ENCODE data around the gene LRRC10B. TPM values are rescaled to one million over a fixed set of nuclear protein-coding genes. Genes with fewer than 3 reads are reported as not detected.

The LRRC10B gene
- 0.03 TPM in 1 of 2 replicates, not detected in the other for polyA plus RNA-seq (2011; rRNA removed)
- 0.04 and 0.09 TPM in 2 replicates for polyA plus RNA-seq (2012; cell fraction: cytosol; rRNA removed)
- 0.07 TPM in 2 replicates for polyA plus RNA-seq (2012; cell fraction: nucleus; rRNA removed)
- polyA plus RNA-seq (2017; fragmentation: RNase III; extraction: RNeasy Plus Mini Kit Qiagen cat#74134 plus additional on column Dnase treatment) = 0.04 to 0.13 TPM in 2 of 3 replicates, not detected in the other
- polyA minus RNA-seq (2011; rRNA and poly(A)+ RNA removed) = not detected in 2 replicates

- Histone ChIP-seq H3K4me1 (peaks cover 13% of the 10 kb centered on the region), H3K9me3 (0 out of 3 replicates have a peak, but pooled peaks cover 3% of the 10 kb centered on the region), H3K27ac (peak within 1 kb of the TSS in 1 of 2 experiments; percentile 66; a peak in 3 of 6 replicates), H3K4me2 (peak within 1 kb of the TSS; percentile 99), H3K4me3 (peak within 1 kb of the TSS; percentile 44)
- WGBS (ENCODE audit: missing lambda C conversion rate) = 33% methylated on average over 31 of the region's 74 CpGs
- FAIRE-seq = no peak
- DNase-seq (ENCODE audit: low read depth in 1 of 2, low spot score in 1 of 2) = peak in 1 of 2 experiments; percentile 36
- ATAC-seq = peak in 1 of 2 experiments; percentile 31; a peak in 1 of 6 replicates
- TF ChIP-seq HOXB13 (CRISPR knock-in tag; IDR thresholded peaks at IDR 0.05; ENCODE audit: low read depth) (no peak), HEYL (CRISPR knock-in tag; IDR thresholded peaks at IDR 0.05) (no peak), RARB (CRISPR knock-in tag; IDR thresholded peaks at IDR 0.05) (no peak), CTCF (IDR thresholded peaks at IDR 0.05) (no peak), TFCP2L1 (CRISPR knock-in tag; IDR thresholded peaks at IDR 0.05) (no peak), NFE2L2 (conservative IDR thresholded peaks at IDR 0.05; ENCODE audit: low read length) (no peak), RCOR1 (IDR thresholded peaks at IDR 0.05; ENCODE audit: low read depth, low read length) (no peak), NPAS2 (CRISPR knock-in tag; IDR thresholded peaks at IDR 0.05; ENCODE audit: borderline replicate concordance) (no peak), JUNB (IDR thresholded peaks at IDR 0.05) (no peak), REST (IDR thresholded peaks at IDR 0.05) (no peak), MYC (IDR thresholded peaks at IDR 0.05; ENCODE audit: borderline replicate concordance, low read length) (no peak), ZFP36 (IDR thresholded peaks at IDR 0.05; ENCODE audit: borderline replicate concordance, partially characterized antibody) (no peak), HES2 (IDR thresholded peaks at IDR 0.05) (no peak), HOXA7 (CRISPR knock-in tag; IDR thresholded peaks at IDR 0.05) (no peak)
- TF ChIP-seq, protein P1, sequence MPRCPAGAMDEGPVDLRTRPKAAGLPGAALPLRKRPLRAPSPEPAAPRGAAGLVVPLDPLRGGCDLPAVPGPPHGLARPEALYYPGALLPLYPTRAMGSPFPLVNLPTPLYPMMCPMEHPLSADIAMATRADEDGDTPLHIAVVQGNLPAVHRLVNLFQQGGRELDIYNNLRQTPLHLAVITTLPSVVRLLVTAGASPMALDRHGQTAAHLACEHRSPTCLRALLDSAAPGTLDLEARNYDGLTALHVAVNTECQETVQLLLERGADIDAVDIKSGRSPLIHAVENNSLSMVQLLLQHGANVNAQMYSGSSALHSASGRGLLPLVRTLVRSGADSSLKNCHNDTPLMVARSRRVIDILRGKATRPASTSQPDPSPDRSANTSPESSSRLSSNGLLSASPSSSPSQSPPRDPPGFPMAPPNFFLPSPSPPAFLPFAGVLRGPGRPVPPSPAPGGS (IDR thresholded peaks at IDR 0.05) = no peak
- ChIA-PET POLR2A (interaction anchor here (1.0 to 1.1 kb wide), 2 partner anchors 9 to 62 kb away, joined by 3 read pairs; no protein-coding TSS in a partner anchor), CTCF (interaction anchor here (0.7 to 10.5 kb wide), 21 partner anchors 8 to 228 kb away, joined by 3 to 109 read pairs (median 5); a partner anchor contains a TSS)
Observed at GRCh38 chr11:61507962-61508861, at the start of gene LRRC10B. Gene LRRC10B, plus strand, starts transcription at chr11:61508749. Its CDS starts 250 bp downstream, at chr11:61508999.

DNA sequence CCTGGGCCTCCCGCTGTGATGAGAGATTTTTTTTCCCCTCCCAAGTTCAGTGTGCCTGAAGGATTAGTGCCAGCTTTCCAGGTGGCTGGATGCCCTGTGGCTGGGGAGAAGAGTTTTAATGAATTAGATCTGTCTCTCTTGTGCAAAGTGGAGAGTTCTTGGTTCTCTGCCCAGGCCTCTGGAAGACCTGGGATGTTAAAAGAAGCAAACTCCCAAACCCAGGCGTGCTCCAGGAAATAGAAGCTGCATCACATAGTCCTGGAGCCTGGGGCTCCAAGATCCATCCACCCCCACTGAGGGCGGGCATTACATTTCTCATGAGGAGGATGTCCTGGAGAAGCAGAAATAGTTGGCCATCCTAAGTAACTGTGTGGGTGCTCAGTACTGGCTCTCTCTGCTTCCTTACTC, 48.1 kb upstream of the LRRC10B start:
- CTCF ChIA-PET = interaction anchor here (1.5 to 8.2 kb wide), 3 partner anchors 13 to 56 kb away, joined by 4 to 55 read pairs (median 41); no protein-coding TSS in a partner anchor
- no peak for FAIRE-seq
- no peak for TF ChIP-seq HDAC2 (IDR thresholded peaks at IDR 0.05)
- TF ChIP-seq, protein P1 (IDR thresholded peaks at IDR 0.05) = no peak
- TF ChIP-seq, protein P2, sequence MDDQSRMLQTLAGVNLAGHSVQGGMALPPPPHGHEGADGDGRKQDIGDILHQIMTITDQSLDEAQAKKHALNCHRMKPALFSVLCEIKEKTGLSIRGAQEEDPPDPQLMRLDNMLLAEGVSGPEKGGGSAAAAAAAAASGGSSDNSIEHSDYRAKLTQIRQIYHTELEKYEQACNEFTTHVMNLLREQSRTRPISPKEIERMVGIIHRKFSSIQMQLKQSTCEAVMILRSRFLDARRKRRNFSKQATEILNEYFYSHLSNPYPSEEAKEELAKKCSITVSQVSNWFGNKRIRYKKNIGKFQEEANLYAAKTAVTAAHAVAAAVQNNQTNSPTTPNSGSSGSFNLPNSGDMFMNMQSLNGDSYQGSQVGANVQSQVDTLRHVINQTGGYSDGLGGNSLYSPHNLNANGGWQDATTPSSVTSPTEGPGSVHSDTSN (IDR thresholded peaks at IDR 0.05) = no peak
- no peak for TF ChIP-seq NFE2L2 (conservative IDR thresholded peaks at IDR 0.05; ENCODE audit: low read length)
- TF ChIP-seq MYC (IDR thresholded peaks at IDR 0.05; ENCODE audit: borderline replicate concordance, low read length) = no peak
- TF ChIP-seq ZFP36 (IDR thresholded peaks at IDR 0.05; ENCODE audit: borderline replicate concordance, partially characterized antibody) = no peak
- TF ChIP-seq CBX8 (IDR thresholded peaks at IDR 0.05) = no peak
- TF ChIP-seq NPAS2 (CRISPR knock-in tag; IDR thresholded peaks at IDR 0.05; ENCODE audit: borderline replicate concordance) = no peak
- TF ChIP-seq SMC3 (IDR thresholded peaks at IDR 0.05) = no peak
- TF ChIP-seq CBX2 (IDR thresholded peaks at IDR 0.05; ENCODE audit: borderline replicate concordance, low read depth) = no peak
- no peak for TF ChIP-seq NR3C1 (IDR thresholded peaks at IDR 0.05)
- TF ChIP-seq FOXS1 (CRISPR knock-in tag; IDR thresholded peaks at IDR 0.05) = no peak
- TF ChIP-seq EHMT2 (IDR thresholded peaks at IDR 0.05; ENCODE audit: low read depth) = no peak
- TF ChIP-seq HEYL (CRISPR knock-in tag; IDR thresholded peaks at IDR 0.05) = no peak
- no peak for TF ChIP-seq ZSCAN20 (CRISPR knock-in tag; IDR thresholded peaks at IDR 0.05)

More for the DNA sequence above, 48.1 kb upstream of the LRRC10B start:
- no peak for DNase-seq (ENCODE audit: low read depth in 1 of 2, low spot score in 1 of 2)
- no peak for ATAC-seq
- no peaks in the 10 kb centered on the region for H3K4me1 ChIP-seq
- POLR2A ChIA-PET = no interaction called here
- H3K4me3 ChIP-seq = no peak overlapping the region
- WGBS (ENCODE audit: missing lambda C conversion rate) = 92% methylated on average over 3 of the region's 3 CpGs
- no peak overlapping the region for H3K27ac ChIP-seq
- H3K9me3 ChIP-seq = no peaks in the 10 kb centered on the region
- no peak overlapping the region for H3K4me2 ChIP-seq
